Measurements from ENCODE around the gene RGS2.

DNA sequence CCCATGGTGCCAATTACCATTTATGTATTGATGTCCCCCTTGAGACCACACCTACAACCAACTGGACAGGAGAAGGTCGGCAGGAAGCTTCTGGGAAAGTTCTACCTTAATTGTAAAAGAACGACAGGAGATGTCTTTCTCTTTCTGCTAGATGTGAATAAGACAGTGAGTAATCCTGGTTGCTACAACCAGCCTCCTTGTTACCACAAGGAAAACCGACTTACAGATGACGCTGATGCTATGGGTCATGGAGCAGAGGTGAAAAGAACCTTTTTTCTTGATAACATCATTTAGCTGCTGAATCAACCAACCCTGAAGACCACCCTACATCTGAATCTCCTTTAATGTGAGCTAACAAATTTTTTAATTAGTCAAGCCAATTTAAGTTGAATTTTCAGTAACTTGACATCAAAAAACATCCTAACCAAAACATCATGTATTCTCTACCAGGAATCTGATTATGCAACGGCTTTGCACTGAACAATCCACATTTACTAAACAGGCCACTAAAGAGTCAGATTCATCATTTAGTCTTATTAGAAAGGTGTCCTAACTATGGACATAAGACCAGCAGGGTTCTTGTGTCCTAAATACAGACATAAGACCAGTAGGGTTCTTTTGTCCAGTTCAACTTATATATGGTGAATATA is 23.0 kb downstream of the RGS2 start:
- TF ChIP-seq, protein P1, sequence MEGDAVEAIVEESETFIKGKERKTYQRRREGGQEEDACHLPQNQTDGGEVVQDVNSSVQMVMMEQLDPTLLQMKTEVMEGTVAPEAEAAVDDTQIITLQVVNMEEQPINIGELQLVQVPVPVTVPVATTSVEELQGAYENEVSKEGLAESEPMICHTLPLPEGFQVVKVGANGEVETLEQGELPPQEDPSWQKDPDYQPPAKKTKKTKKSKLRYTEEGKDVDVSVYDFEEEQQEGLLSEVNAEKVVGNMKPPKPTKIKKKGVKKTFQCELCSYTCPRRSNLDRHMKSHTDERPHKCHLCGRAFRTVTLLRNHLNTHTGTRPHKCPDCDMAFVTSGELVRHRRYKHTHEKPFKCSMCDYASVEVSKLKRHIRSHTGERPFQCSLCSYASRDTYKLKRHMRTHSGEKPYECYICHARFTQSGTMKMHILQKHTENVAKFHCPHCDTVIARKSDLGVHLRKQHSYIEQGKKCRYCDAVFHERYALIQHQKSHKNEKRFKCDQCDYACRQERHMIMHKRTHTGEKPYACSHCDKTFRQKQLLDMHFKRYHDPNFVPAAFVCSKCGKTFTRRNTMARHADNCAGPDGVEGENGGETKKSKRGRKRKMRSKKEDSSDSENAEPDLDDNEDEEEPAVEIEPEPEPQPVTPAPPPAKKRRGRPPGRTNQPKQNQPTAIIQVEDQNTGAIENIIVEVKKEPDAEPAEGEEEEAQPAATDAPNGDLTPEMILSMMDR (IDR thresholded peaks at IDR 0.05), result no peak
- no peak for TF ChIP-seq ZFX (IDR thresholded peaks at IDR 0.05; ENCODE audit: borderline replicate concordance)

All from 22Rv1 (cell line).